GM23338 (cell line): ENCODE results near the gene ME3. TPM values are rescaled to one million over a fixed set of nuclear protein-coding genes. Genes with fewer than 3 reads are reported as not detected.

Source experiments
- ATAC-seq: fragments of 200-7000 bp; cut with Tn5 transposase; 3 replicates; pipeline ENCODE4 v1.9.1; 2020
- DNase-seq: peaks from one replicate; pipeline ENCODE4 v3.0.0-alpha.2; 2015; ENCODE audit warnings: low spot score
- H2AFZ ChIP-seq: fragments of 200-600 bp; sonication (generic); 2 replicates; pipeline ENCODE4 v1.8.0; 2016; ENCODE audit warnings: antibody characterized with exemption, mild to moderate bottlenecking, moderate library complexity
- H3F3A ChIP-seq: fragments of 200-600 bp; sonication (generic); replicated peaks from 2 replicates; pipeline ENCODE4 v1.8.0; 2017; ENCODE audit warnings: antibody characterized with exemption, mixed run types, low read depth
- H3K27ac ChIP-seq: fragments of 200-600 bp; sonication (generic); 2 replicates; pipeline ENCODE4 v1.6.1; 2016; ENCODE audit warnings: low read depth
- H3K27me3 ChIP-seq: fragments of 200-600 bp; sonication (generic); 2 replicates; pipeline ENCODE4 v1.8.0; 2016; ENCODE audit warnings: mild to moderate bottlenecking, mixed run types, moderate library complexity; ENCODE audit not compliant: insufficient read depth
- H3K36me3 ChIP-seq: fragments of 200-600 bp; sonication (generic); 2 replicates; pipeline ENCODE4 v1.8.0; 2016; ENCODE audit warnings: mild to moderate bottlenecking; ENCODE audit not compliant: insufficient read depth
- H3K4me1 ChIP-seq: fragments of 200-600 bp; sonication (generic); 2 replicates; pipeline ENCODE4 v1.8.0; 2016; ENCODE audit warnings: mild to moderate bottlenecking, moderate library complexity; ENCODE audit not compliant: insufficient read depth
- H3K4me2 ChIP-seq: fragments of 200-600 bp; sonication (generic); 2 replicates; pipeline ENCODE4 v1.7.1; 2017; ENCODE audit warnings: mixed run types
- H3K4me3 ChIP-seq: fragments of 200-600 bp; sonication (generic); 2 replicates; pipeline ENCODE4 v1.6.1; 2016; ENCODE audit warnings: mixed run types
- H3K79me2 ChIP-seq: fragments of 200-600 bp; sonication (generic); replicated peaks from 2 replicates; pipeline ENCODE4 v1.8.0; 2017; ENCODE audit warnings: mild to moderate bottlenecking; ENCODE audit not compliant: insufficient read depth
- H3K9me2 ChIP-seq: fragments of 200-600 bp; sonication (generic); 2 replicates; pipeline ENCODE4 v1.8.0; 2017; ENCODE audit not compliant: insufficient read depth
- H4K20me1 ChIP-seq: fragments of 200-600 bp; sonication (generic); replicated peaks from 2 replicates; pipeline ENCODE4 v1.8.0; 2017; ENCODE audit warnings: mild to moderate bottlenecking; ENCODE audit not compliant: insufficient read depth
- H3K27ac Mint-ChIP-seq: 2 replicates; pipeline ENCODE4 v1.8.0; 2020; ENCODE audit warnings: inconsistent platforms, mild to moderate bottlenecking, moderate library complexity, mixed read lengths
- H3K27me3 Mint-ChIP-seq: 3 replicates; pipeline ENCODE4 v1.8.0; 2022; ENCODE audit warnings: low read depth, mild to moderate bottlenecking, moderate library complexity, mixed read lengths, inconsistent platforms; ENCODE audit not compliant: insufficient read depth, poor library complexity
- H3K36me3 Mint-ChIP-seq: 3 replicates; pipeline ENCODE4 v1.8.0; 2021; ENCODE audit warnings: low read depth, mild to moderate bottlenecking, inconsistent platforms, moderate library complexity, mixed read lengths
- H3K4me1 Mint-ChIP-seq: 3 replicates; pipeline ENCODE4 v1.8.0; 2020; ENCODE audit warnings: mild to moderate bottlenecking, inconsistent platforms, mixed read lengths
- H3K4me3 Mint-ChIP-seq: 3 replicates; pipeline ENCODE4 v1.8.0; 2021; ENCODE audit warnings: moderate library complexity, mild to moderate bottlenecking, inconsistent platforms, mixed read lengths
- H3K9me3 Mint-ChIP-seq: 3 replicates; pipeline ENCODE4 v1.8.0; 2020; ENCODE audit warnings: moderate library complexity, mild to moderate bottlenecking, inconsistent platforms, mixed read lengths
- EZH2phosphoT487 ChIP-seq: fragments of 200-600 bp; sonication (generic); IDR thresholded peaks from one replicate; pipeline ENCODE4 v1.8.1; 2018; ENCODE audit warnings: antibody characterized with exemption; ENCODE audit not compliant: unreplicated experiment
- POLR2AphosphoS5 ChIP-seq: IDR thresholded peaks from 2 replicates; pipeline ENCODE4 v1.6.1; 2016; ENCODE audit warnings: antibody characterized with exemption, low read depth
- STAT1 ChIP-seq: IDR thresholded peaks from one replicate; pipeline ENCODE4 v1.6.1; 2016; ENCODE audit warnings: antibody characterized with exemption; ENCODE audit not compliant: unreplicated experiment
- polyA plus RNA-seq: library from polyadenylated mRNA; unstranded; fragments of >200 nt; fragmentation: Nextera tagmentation; extraction: Ambion mirVana; gene quantifications from 2 replicates; pipeline ENCODE4 v1.2.1, GENCODE V29; 2016
- total RNA-seq: library from RNA; depleted of rRNA; stranded (reverse); fragments of >200 nt; shearing (Covaris generic); gene quantifications from 2 replicates; pipeline ENCODE4 v1.2.3, GENCODE V29; 2014
- TF ChIP-seq, protein P1 (sequence below): fragments of 250-450 bp; sonication (Bioruptor Pico); IDR thresholded peaks from 2 replicates; pipeline ENCODE4 v1.5.0; 2020; ENCODE audit warnings: mild to moderate bottlenecking, moderate library complexity
- TF ChIP-seq, protein P2 (sequence below): IDR thresholded peaks from 2 replicates; pipeline ENCODE4 v1.6.1; 2016; ENCODE audit warnings: antibody characterized with exemption
- TF ChIP-seq, protein P3 (sequence below): IDR thresholded peaks from one replicate; pipeline ENCODE4 v1.6.1; 2018; ENCODE audit warnings: antibody characterized with exemption; ENCODE audit not compliant: unreplicated experiment

The ME3 gene
- total and polyA plus RNA-seq, 2 experiments from 2014 or later: 1.3 to 4.0 TPM

DNA sequence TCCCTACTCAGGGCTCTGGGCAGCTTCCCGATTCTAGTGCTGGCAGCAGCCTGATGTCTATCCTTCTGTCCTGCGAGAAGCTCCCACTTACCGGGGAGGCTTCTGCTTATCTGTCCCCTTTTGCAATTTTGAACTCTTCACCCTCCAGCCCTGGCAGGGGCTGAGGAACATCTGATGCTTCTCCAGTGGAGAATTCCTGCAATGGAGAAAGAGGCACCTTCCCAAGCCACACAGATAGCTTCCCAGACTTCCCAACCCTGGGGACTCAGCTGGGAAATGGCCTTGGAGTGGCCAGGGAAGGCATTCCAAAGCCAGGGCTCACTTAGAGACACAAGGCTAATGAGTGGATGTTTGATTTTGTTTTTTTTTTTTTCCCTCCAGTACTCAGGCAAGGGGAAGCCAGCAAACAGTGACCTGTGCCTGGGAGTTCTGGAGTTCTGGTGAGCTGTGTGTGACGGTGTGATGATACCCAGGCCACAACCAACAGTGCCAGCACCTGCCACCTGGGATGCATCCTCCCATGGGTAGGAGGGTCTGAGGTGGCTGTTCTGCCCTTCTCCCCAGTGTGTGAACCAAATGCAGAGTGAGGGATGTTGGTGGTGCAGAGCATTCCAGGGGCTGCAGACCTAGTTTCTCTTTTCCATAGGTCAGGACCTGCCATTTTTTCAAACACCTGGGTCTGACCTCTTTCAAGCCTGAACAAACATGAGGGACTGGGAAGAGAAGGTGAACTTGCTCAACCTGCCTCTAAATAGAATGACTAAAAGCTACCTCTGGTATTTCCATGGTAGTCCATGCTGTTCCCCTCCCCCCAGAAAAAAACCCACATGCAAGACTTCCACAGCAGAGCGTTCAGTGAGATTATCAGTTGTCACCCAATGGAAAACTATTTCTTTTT, 202.7 kb downstream of the ME3 start (continued):
- TF ChIP-seq, protein P1, sequence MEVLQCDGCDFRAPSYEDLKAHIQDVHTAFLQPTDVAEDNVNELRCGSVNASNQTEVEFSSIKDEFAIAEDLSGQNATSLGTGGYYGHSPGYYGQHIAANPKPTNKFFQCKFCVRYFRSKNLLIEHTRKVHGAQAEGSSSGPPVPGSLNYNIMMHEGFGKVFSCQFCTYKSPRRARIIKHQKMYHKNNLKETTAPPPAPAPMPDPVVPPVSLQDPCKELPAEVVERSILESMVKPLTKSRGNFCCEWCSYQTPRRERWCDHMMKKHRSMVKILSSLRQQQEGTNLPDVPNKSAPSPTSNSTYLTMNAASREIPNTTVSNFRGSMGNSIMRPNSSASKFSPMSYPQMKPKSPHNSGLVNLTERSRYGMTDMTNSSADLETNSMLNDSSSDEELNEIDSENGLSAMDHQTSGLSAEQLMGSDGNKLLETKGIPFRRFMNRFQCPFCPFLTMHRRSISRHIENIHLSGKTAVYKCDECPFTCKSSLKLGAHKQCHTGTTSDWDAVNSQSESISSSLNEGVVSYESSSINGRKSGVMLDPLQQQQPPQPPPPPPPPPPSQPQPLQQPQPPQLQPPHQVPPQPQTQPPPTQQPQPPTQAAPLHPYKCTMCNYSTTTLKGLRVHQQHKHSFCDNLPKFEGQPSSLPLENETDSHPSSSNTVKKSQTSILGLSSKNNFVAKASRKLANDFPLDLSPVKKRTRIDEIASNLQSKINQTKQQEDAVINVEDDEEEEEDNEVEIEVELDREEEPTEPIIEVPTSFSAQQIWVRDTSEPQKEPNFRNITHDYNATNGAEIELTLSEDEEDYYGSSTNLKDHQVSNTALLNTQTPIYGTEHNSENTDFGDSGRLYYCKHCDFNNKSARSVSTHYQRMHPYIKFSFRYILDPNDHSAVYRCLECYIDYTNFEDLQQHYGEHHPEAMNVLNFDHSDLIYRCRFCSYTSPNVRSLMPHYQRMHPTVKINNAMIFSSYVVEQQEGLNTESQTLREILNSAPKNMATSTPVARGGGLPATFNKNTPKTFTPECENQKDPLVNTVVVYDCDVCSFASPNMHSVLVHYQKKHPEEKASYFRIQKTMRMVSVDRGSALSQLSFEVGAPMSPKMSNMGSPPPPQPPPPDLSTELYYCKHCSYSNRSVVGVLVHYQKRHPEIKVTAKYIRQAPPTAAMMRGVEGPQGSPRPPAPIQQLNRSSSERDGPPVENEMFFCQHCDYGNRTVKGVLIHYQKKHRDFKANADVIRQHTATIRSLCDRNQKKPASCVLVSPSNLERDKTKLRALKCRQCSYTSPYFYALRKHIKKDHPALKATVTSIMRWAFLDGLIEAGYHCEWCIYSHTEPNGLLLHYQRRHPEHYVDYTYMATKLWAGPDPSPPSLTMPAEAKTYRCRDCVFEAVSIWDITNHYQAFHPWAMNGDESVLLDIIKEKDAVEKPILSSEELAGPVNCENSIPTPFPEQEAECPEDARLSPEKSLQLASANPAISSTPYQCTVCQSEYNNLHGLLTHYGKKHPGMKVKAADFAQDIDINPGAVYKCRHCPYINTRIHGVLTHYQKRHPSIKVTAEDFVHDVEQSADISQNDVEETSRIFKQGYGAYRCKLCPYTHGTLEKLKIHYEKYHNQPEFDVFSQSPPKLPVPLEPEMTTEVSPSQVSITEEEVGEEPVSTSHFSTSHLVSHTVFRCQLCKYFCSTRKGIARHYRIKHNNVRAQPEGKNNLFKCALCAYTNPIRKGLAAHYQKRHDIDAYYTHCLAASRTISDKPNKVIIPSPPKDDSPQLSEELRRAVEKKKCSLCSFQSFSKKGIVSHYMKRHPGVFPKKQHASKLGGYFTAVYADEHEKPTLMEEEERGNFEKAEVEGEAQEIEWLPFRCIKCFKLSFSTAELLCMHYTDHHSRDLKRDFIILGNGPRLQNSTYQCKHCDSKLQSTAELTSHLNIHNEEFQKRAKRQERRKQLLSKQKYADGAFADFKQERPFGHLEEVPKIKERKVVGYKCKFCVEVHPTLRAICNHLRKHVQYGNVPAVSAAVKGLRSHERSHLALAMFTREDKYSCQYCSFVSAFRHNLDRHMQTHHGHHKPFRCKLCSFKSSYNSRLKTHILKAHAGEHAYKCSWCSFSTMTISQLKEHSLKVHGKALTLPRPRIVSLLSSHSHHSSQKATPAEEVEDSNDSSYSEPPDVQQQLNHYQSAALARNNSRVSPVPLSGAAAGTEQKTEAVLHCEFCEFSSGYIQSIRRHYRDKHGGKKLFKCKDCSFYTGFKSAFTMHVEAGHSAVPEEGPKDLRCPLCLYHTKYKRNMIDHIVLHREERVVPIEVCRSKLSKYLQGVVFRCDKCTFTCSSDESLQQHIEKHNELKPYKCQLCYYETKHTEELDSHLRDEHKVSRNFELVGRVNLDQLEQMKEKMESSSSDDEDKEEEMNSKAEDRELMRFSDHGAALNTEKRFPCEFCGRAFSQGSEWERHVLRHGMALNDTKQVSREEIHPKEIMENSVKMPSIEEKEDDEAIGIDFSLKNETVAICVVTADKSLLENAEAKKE (CRISPR knock-in tag): no peak

DNA sequence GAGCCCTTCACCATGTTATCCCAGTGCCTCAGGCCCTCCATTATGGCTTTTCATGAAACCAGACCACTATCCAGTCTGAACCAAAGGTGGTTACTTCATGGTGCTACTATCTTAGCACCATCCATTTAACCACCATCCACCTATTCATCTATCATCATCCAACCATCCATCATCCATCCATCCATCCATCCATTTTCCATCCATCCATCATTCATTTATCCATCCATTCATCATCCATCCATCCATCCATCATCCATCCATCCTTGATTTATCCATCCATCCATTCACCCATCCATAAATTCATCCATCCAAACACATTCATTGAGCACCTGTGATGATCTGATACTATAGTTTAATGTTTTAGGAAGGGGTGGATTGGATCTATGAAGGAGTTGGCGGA, 204.2 kb downstream of the ME3 start:
- no peaks in the 10 kb centered on the region for H3K27me3 ChIP-seq
- peaks cover 8% of the 10 kb centered on the region for H3K9me2 ChIP-seq
- H3K36me3 ChIP-seq: no peaks in the 10 kb centered on the region
- no peak overlapping the region for H3K27ac Mint-ChIP-seq
- H3K4me3 ChIP-seq: no peak overlapping the region
- H3K27ac ChIP-seq: no peak overlapping the region
- no peak for DNase-seq
- no peaks in the 10 kb centered on the region for H3K4me1 Mint-ChIP-seq
- H3K4me1 ChIP-seq: no peaks in the 10 kb centered on the region
- ATAC-seq: no peak
- H3K9me3 Mint-ChIP-seq: no peaks in the 10 kb centered on the region
- no peaks in the 10 kb centered on the region for H3K79me2 ChIP-seq
- no peaks in the 10 kb centered on the region for H3F3A ChIP-seq
- H4K20me1 ChIP-seq: no peaks in the 10 kb centered on the region
- no peak overlapping the region for H2AFZ ChIP-seq
- peaks cover 8% of the 10 kb centered on the region for H3K27me3 Mint-ChIP-seq
- no peak overlapping the region for H3K4me2 ChIP-seq
- no peaks in the 10 kb centered on the region for H3K36me3 Mint-ChIP-seq
- no peak overlapping the region for H3K4me3 Mint-ChIP-seq
- TF ChIP-seq EZH2phosphoT487 (no peak), STAT1 (no peak), POLR2AphosphoS5 (no peak)
- TF ChIP-seq, protein P2, sequence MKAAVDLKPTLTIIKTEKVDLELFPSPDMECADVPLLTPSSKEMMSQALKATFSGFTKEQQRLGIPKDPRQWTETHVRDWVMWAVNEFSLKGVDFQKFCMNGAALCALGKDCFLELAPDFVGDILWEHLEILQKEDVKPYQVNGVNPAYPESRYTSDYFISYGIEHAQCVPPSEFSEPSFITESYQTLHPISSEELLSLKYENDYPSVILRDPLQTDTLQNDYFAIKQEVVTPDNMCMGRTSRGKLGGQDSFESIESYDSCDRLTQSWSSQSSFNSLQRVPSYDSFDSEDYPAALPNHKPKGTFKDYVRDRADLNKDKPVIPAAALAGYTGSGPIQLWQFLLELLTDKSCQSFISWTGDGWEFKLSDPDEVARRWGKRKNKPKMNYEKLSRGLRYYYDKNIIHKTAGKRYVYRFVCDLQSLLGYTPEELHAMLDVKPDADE: no peak
- TF ChIP-seq, protein P3, sequence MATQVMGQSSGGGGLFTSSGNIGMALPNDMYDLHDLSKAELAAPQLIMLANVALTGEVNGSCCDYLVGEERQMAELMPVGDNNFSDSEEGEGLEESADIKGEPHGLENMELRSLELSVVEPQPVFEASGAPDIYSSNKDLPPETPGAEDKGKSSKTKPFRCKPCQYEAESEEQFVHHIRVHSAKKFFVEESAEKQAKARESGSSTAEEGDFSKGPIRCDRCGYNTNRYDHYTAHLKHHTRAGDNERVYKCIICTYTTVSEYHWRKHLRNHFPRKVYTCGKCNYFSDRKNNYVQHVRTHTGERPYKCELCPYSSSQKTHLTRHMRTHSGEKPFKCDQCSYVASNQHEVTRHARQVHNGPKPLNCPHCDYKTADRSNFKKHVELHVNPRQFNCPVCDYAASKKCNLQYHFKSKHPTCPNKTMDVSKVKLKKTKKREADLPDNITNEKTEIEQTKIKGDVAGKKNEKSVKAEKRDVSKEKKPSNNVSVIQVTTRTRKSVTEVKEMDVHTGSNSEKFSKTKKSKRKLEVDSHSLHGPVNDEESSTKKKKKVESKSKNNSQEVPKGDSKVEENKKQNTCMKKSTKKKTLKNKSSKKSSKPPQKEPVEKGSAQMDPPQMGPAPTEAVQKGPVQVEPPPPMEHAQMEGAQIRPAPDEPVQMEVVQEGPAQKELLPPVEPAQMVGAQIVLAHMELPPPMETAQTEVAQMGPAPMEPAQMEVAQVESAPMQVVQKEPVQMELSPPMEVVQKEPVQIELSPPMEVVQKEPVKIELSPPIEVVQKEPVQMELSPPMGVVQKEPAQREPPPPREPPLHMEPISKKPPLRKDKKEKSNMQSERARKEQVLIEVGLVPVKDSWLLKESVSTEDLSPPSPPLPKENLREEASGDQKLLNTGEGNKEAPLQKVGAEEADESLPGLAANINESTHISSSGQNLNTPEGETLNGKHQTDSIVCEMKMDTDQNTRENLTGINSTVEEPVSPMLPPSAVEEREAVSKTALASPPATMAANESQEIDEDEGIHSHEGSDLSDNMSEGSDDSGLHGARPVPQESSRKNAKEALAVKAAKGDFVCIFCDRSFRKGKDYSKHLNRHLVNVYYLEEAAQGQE: no peak
